Endothelial cell of umbilical vein (primary cell): ENCODE data around the gene PPEF1. TPM values are rescaled to one million over a fixed set of nuclear protein-coding genes. Genes with fewer than 3 reads are reported as not detected.

Experiments used
- BruUV-seq: library from RNA; stranded (reverse); fragments of 400-500 nt; replicated peaks from 2 replicates; lab custom pipeline; 2021; lab: Mats Ljungman, UMichigan
- CTCF ChIA-PET: fragments of 300-600, 350-600 bp; sonication (Branson Sonifier 250); formaldehyde crosslinking; loops from one replicate; lab custom pipeline; 2021; ENCODE audit warnings: antibody characterized with exemption, inconsistent platforms; lab: Charles Lee
- POLR2A ChIA-PET: fragments of 300-600, 350-600 bp; sonication (Branson Sonifier 250); formaldehyde crosslinking; loops from one replicate; lab custom pipeline; 2021; ENCODE audit warnings: antibody characterized with exemption, inconsistent platforms; lab: Charles Lee
- DNase-seq: peaks from one replicate; pipeline ENCODE4 v3.0.0-alpha.2; 2011; ENCODE audit warnings: low read depth, low spot score
- FAIRE-seq: peaks from 2 replicates; lab custom pipeline; 2011; peaks lifted over from hg19 to GRCh38; lab: Jason Lieb, UNC
- H2AFZ ChIP-seq: 2 replicates; pipeline ENCODE4 v1.6.0; 2012; ENCODE audit warnings: low read depth, low read length, control low read depth, inconsistent platforms
- H3K27ac ChIP-seq: 2 replicates; pipeline ENCODE4 v1.5.1; 2011; ENCODE audit warnings: low read depth, mild to moderate bottlenecking, control low read depth, low read length, moderate library complexity; ENCODE audit not compliant: insufficient read depth
- H3K27me3 ChIP-seq, 2 experiments: 2 replicates each; pipeline versions ENCODE4 v1.6.0 to v1.6.1; 2011; ENCODE audit warnings: low read length in 2 of 2, mixed read lengths in 1 of 2; ENCODE audit not compliant: control insufficient read depth in 2 of 2, insufficient read depth in 2 of 2
- H3K36me3 ChIP-seq, 2 experiments: 2 replicates in 1 of 2; 3 replicates in 1 of 2; pipeline ENCODE4 v1.5.1; 2011; ENCODE audit warnings: low read length in 2 of 2, mild to moderate bottlenecking in 1 of 2, moderate library complexity in 1 of 2; ENCODE audit not compliant: control insufficient read depth in 2 of 2, insufficient read depth in 2 of 2; ENCODE audit errors: extremely low read depth in 1 of 2
- H3K4me1 ChIP-seq: 3 replicates; pipeline ENCODE4 v1.5.1; 2011; ENCODE audit warnings: mild to moderate bottlenecking, low read length; ENCODE audit not compliant: control insufficient read depth, insufficient read depth; ENCODE audit errors: extremely low read depth
- H3K4me2 ChIP-seq: 2 replicates; pipeline ENCODE4 v1.6.1; 2011; ENCODE audit warnings: low read length, control low read depth, mixed read lengths; ENCODE audit not compliant: insufficient read depth
- H3K4me3 ChIP-seq, 3 experiments: fragments of 200-600 bp in 1 of 3; sonication (generic), shearing (Covaris generic) in 1 of 3; replicated peaks in 1 of 3; 2 replicates each; pipeline ENCODE4 v1.5.1; 2011 to 2016; ENCODE audit warnings: control low read depth in 3 of 3, low read length in 3 of 3, mild to moderate bottlenecking in 2 of 3, inconsistent platforms in 1 of 3, low read depth in 1 of 3, moderate library complexity in 1 of 3; ENCODE audit not compliant: insufficient read depth in 1 of 3
- H3K79me2 ChIP-seq: 2 replicates; pipeline ENCODE4 v1.6.0; 2012; ENCODE audit warnings: low read length, inconsistent platforms; ENCODE audit not compliant: control insufficient read depth, insufficient read depth
- H3K9ac ChIP-seq: replicated peaks from 2 replicates; pipeline ENCODE3; 2011; ENCODE audit warnings: low read length, control low read depth; ENCODE audit not compliant: insufficient read depth; ENCODE audit errors: extremely low read depth
- H3K9me1 ChIP-seq: replicated peaks from 3 replicates; pipeline ENCODE4 v1.6.0; 2011; ENCODE audit warnings: mild to moderate bottlenecking, low read length; ENCODE audit not compliant: control insufficient read depth, insufficient read depth; ENCODE audit errors: extremely low read depth
- H3K9me3 ChIP-seq: replicated peaks from 2 replicates; pipeline ENCODE4 v1.5.1; 2012; ENCODE audit warnings: low read length, inconsistent platforms; ENCODE audit not compliant: control insufficient read depth, insufficient read depth
- H4K20me1 ChIP-seq: replicated peaks from 2 replicates; pipeline ENCODE3; 2011; ENCODE audit warnings: mild to moderate bottlenecking, low read length; ENCODE audit not compliant: control insufficient read depth, insufficient read depth; ENCODE audit errors: extremely low read depth
- CTCF ChIP-seq, 2 donors: IDR thresholded peaks; 1 replicate in 1 of 2; 2 replicates in 1 of 2; pipeline ENCODE4 v1.5.1; 2011; ENCODE audit warnings: low read length in 2 of 2, mild to moderate bottlenecking in 2 of 2, moderate library complexity in 2 of 2, control low read depth in 1 of 2, inconsistent platforms in 1 of 2, low read depth in 1 of 2; ENCODE audit not compliant: insufficient read depth in 1 of 2; ENCODE audit errors: extremely low read depth in 1 of 2
- EZH2 ChIP-seq: IDR thresholded peaks from 2 replicates; pipeline ENCODE4 v1.6.1; 2012; ENCODE audit warnings: borderline replicate concordance, low read depth, mild to moderate bottlenecking, moderate library complexity, low read length, inconsistent platforms; ENCODE audit not compliant: severe bottlenecking
- FOS ChIP-seq: IDR thresholded peaks from 2 replicates; pipeline ENCODE4 v1.6.1; 2011; ENCODE audit warnings: mild to moderate bottlenecking, low read length, moderate library complexity, borderline replicate concordance; ENCODE audit not compliant: insufficient read depth
- GATA2 ChIP-seq: IDR thresholded peaks from 2 replicates; pipeline ENCODE4 v1.7.0; 2011; ENCODE audit warnings: low read depth, mild to moderate bottlenecking, moderate library complexity, mixed read lengths, low read length; ENCODE audit not compliant: insufficient read length, insufficient read depth
- JUN ChIP-seq: IDR thresholded peaks from 2 replicates; pipeline ENCODE4 v1.6.1; 2011; ENCODE audit warnings: borderline replicate concordance, low read depth; ENCODE audit not compliant: insufficient read length, insufficient read depth
- MAX ChIP-seq: IDR thresholded peaks from 2 replicates; pipeline ENCODE4 v1.6.1; 2011; ENCODE audit not compliant: insufficient read depth, insufficient read length
- MYC ChIP-seq: IDR thresholded peaks from one replicate; pipeline ENCODE4 v1.6.1; 2011; ENCODE audit warnings: mild to moderate bottlenecking, low read depth, low read length
- POLR2A ChIP-seq: IDR thresholded peaks from 2 replicates; pipeline ENCODE4 v1.6.1; 2012; ENCODE audit warnings: low read depth, mild to moderate bottlenecking, control low read depth, low read length
- POLR2AphosphoS5 ChIP-seq: IDR thresholded peaks from 2 replicates; pipeline ENCODE4 v1.6.1; 2012; ENCODE audit warnings: low read depth, mild to moderate bottlenecking, control low read depth, low read length, moderate library complexity; ENCODE audit not compliant: insufficient read depth
- dilution Hi-C: fragments of 300-500 bp; cut with MboI; formaldehyde crosslinking; loops from one replicate; pipeline ENCODE4 v1.15.0; 2019; ENCODE audit warnings: low sequenced_read_pairs; ENCODE audit not compliant: extremely low pct_ligation_motif_present
- intact Hi-C: fragments of 100-400 bp; cut with micrococcal nuclease; formaldehyde crosslinking; loops from one replicate; pipeline ENCODE4 v1.10.0; 2022
- polyA plus RNA-seq, 4 experiments: library from polyadenylated mRNA; depleted of rRNA in 3 of 4; stranded (reverse) in 3 of 4; unstranded in 1 of 4; fragments of >200 nt; gene quantifications; 2 replicates each; pipeline versions ENCODE4 v1.2.1 to v1.2.3, GENCODE V29; 2011 to 2012; ENCODE audit warnings: missing spikeins in 1 of 4
- total RNA-seq: library from RNA; stranded (reverse); gene quantifications from 2 replicates; pipeline ENCODE4 v1.2.3, GENCODE V29; 2021

Gene PPEF1
- total and polyA plus RNA-seq, 2 donors (not counting 3 experiments of a cell fraction or from before 2014, with no cell fraction given): not detected

GRCh38 chrX:18722500-18723071 lies 15.1 kb downstream of the PPEF1 start:
- Histone ChIP-seq H3K9me3 (no peaks in the 10 kb centered on the region), H3K9ac (no peak overlapping the region), H3K27ac (no peak overlapping the region), H3K4me3 (no peak overlapping the region), H3K9me1 (no peaks in the 10 kb centered on the region), H3K4me2 (no peak overlapping the region), H4K20me1 (no peaks in the 10 kb centered on the region), H3K36me3 (no peaks in the 10 kb centered on the region), H2AFZ (no peak overlapping the region), H3K4me1 (no peaks in the 10 kb centered on the region), H3K79me2 (no peaks in the 10 kb centered on the region), H3K27me3 (no peaks in the 10 kb centered on the region)
- intact Hi-C loops: no loop called here
- dilution Hi-C loops: no loop called here
- DNase-seq (no peak), FAIRE-seq (peak; percentile 12)
- no TSS peak for BruUV-seq
- ChIA-PET POLR2A (no interaction called here), CTCF (interaction anchor here (1.0 kb wide), 1 partner anchor 78 kb away, joined by 3 read pairs; no protein-coding TSS in a partner anchor)
- TF ChIP-seq JUN (no peak), MAX (no peak), GATA2 (no peak), POLR2AphosphoS5 (no peak), CTCF (IDR thresholded peaks at IDR 0.05; ENCODE audit: extremely low read depth in 1 of 2, insufficient read depth in 1 of 2, low read depth in 1 of 2, low read length in 2 of 2) (no peak), FOS (no peak), EZH2 (no peak), POLR2A (no peak), MYC (no peak)
